Liver (tissue), 9 donors: ENCODE results near the gene SCAMP4. TPM values are rescaled to one million over a fixed set of nuclear protein-coding genes. Genes with fewer than 3 reads are reported as not detected.

Experiments used
- DNase-seq: peaks from one replicate; pipeline ENCODE4 v3.0.0-alpha.2; 2017; ENCODE audit warnings: low spot score
- H3K27ac ChIP-seq, 2 donors: one replicate each; pipeline ENCODE4 v1.7.0; 2013; ENCODE audit warnings: inconsistent platforms in 2 of 2, low read length in 2 of 2, control low read depth in 1 of 2, low read depth in 1 of 2, mild to moderate bottlenecking in 1 of 2
- H3K27me3 ChIP-seq, 4 donors: one replicate each; pipeline versions ENCODE4 v1.6.1 to v1.7.0; 2013; ENCODE audit warnings: low read length in 3 of 4, inconsistent platforms in 1 of 4, mild to moderate bottlenecking in 1 of 4, moderate library complexity in 1 of 4; ENCODE audit not compliant: control insufficient read depth in 4 of 4, insufficient read depth in 4 of 4
- H3K36me3 ChIP-seq, 4 donors: one replicate each; pipeline versions ENCODE4 v1.6.1 to v1.7.0; 2013; ENCODE audit warnings: low read length in 3 of 4, mild to moderate bottlenecking in 3 of 4, low read depth in 1 of 4, moderate library complexity in 1 of 4; ENCODE audit not compliant: control insufficient read depth in 4 of 4, insufficient read depth in 3 of 4
- H3K4me1 ChIP-seq, 4 donors: one replicate each; pipeline versions ENCODE4 v1.6.1 to v1.7.0; 2013; ENCODE audit warnings: low read length in 3 of 4, mild to moderate bottlenecking in 3 of 4, moderate library complexity in 1 of 4; ENCODE audit not compliant: control insufficient read depth in 4 of 4, insufficient read depth in 4 of 4
- H3K4me3 ChIP-seq, 3 donors: one replicate each; pipeline versions ENCODE4 v1.6.1 to v1.7.0; 2013; ENCODE audit warnings: low read length in 3 of 3, control low read depth in 1 of 3, low read depth in 1 of 3, mild to moderate bottlenecking in 1 of 3
- H3K9ac ChIP-seq, 2 donors: one replicate each; pipeline ENCODE4 v1.7.0; 2013; ENCODE audit warnings: low read length in 2 of 2, mild to moderate bottlenecking in 2 of 2, moderate library complexity in 2 of 2, control low read depth in 1 of 2, low read depth in 1 of 2
- H3K9me3 ChIP-seq, 4 donors: one replicate each; pipeline versions ENCODE4 v1.6.1 to v1.7.0; 2013; ENCODE audit warnings: low read length in 3 of 4; ENCODE audit not compliant: control insufficient read depth in 4 of 4
- ATF3 ChIP-seq: IDR thresholded peaks from 2 replicates; pipeline ENCODE4 v1.6.1; 2016; ENCODE audit warnings: antibody characterized with exemption
- CTCF ChIP-seq: fragments of 150-350 bp; IDR thresholded peaks from 2 replicates; pipeline ENCODE4 v1.5.1; 2017; ENCODE audit warnings: improper control_type of control experiment, low read depth, low read length; ENCODE audit not compliant: missing input control
- EGR1 ChIP-seq, 2 donors: IDR thresholded peaks; 2 replicates each; pipeline ENCODE4 v1.6.1; 2016 to 2018; ENCODE audit warnings: antibody characterized with exemption in 2 of 2, low read depth in 2 of 2
- FOXA1 ChIP-seq: IDR thresholded peaks from 2 replicates; pipeline ENCODE4 v1.6.1; 2016; ENCODE audit warnings: antibody characterized with exemption
- FOXA2 ChIP-seq: IDR thresholded peaks from 2 replicates; pipeline ENCODE4 v1.6.1; 2016; ENCODE audit warnings: antibody characterized with exemption
- GABPA ChIP-seq, 2 donors: IDR thresholded peaks in 1 of 2; conservative IDR thresholded peaks in 1 of 2; 2 replicates each; pipeline ENCODE4 v1.6.1; 2016; ENCODE audit warnings: antibody characterized with exemption in 2 of 2, mild to moderate bottlenecking in 1 of 2, moderate library complexity in 1 of 2
- HNF4A ChIP-seq, 2 donors: conservative IDR thresholded peaks; 2 replicates each; pipeline ENCODE4 v1.6.1; 2016; ENCODE audit warnings: antibody characterized with exemption in 2 of 2, mild to moderate bottlenecking in 2 of 2
- HNF4G ChIP-seq: IDR thresholded peaks from 2 replicates; pipeline ENCODE4 v1.6.1; 2016; ENCODE audit warnings: antibody characterized with exemption
- JUND ChIP-seq, 2 donors: IDR thresholded peaks; 2 replicates each; pipeline ENCODE4 v1.6.1; 2016; ENCODE audit warnings: antibody characterized with exemption in 2 of 2
- MAX ChIP-seq: IDR thresholded peaks from 2 replicates; pipeline ENCODE4 v1.6.1; 2016; ENCODE audit warnings: antibody characterized with exemption
- NR2F2 ChIP-seq: IDR thresholded peaks from 2 replicates; pipeline ENCODE4 v1.6.1; 2016; ENCODE audit warnings: antibody characterized with exemption
- RAD21 ChIP-seq, 2 donors: IDR thresholded peaks; 2 replicates each; pipeline ENCODE4 v1.6.1; 2016; ENCODE audit warnings: antibody characterized with exemption in 2 of 2, mild to moderate bottlenecking in 2 of 2
- REST ChIP-seq: IDR thresholded peaks from 2 replicates; pipeline ENCODE4 v1.6.1; 2016; ENCODE audit warnings: antibody characterized with exemption, mild to moderate bottlenecking
- RXRA ChIP-seq, 2 donors: IDR thresholded peaks; 2 replicates each; pipeline ENCODE4 v1.6.1; 2017 to 2018; ENCODE audit warnings: antibody characterized with exemption in 2 of 2, mild to moderate bottlenecking in 1 of 2
- SP1 ChIP-seq: IDR thresholded peaks from 2 replicates; pipeline ENCODE4 v1.6.1; 2018; ENCODE audit warnings: antibody characterized with exemption, mild to moderate bottlenecking
- TAF1 ChIP-seq: conservative IDR thresholded peaks from 2 replicates; pipeline ENCODE4 v1.6.1; 2016; ENCODE audit warnings: antibody characterized with exemption, mild to moderate bottlenecking
- YY1 ChIP-seq: IDR thresholded peaks from 2 replicates; pipeline ENCODE4 v1.6.1; 2016; ENCODE audit warnings: antibody characterized with exemption, mild to moderate bottlenecking
- ZBTB33 ChIP-seq: IDR thresholded peaks from 2 replicates; pipeline ENCODE4 v1.6.1; 2016; ENCODE audit warnings: antibody characterized with exemption
- WGBS: extraction: QIAGEN DNeasy Blood & Tissue Kit; methylation state at CpG from one replicate; pipeline ENCODE4 v1.1.7; 2013; 5-methylcytosine and 5-hydroxymethylcytosine counted together
- polyA plus RNA-seq, 2 donors: library from polyadenylated mRNA; stranded (reverse) in 1 of 2; unstranded in 1 of 2; fragments of 200-250 nt in 1 of 2; fragments of >200 nt in 1 of 2; fragmentation: Nextera tagmentation in 1 of 2; extraction: Ambion mirVana in 1 of 2; gene quantifications; one replicate each; pipeline versions ENCODE4 v1.2.1 to v1.2.3, GENCODE V29; 2013 to 2015
- total RNA-seq, 2 donors: library from RNA; depleted of rRNA; stranded (reverse); fragments of >200 nt; gene quantifications; one replicate each; pipeline ENCODE4 v1.2.3, GENCODE V29; 2014
- donor health status: healthy.
- donor health status: healthy.
- donor health status: healthy.
- donor health status: healthy.
- donor health status: healthy.

SCAMP4 gene
- total and polyA plus RNA-seq, 4 donors = 13.0 to 22.1 (median 16.6) TPM

GRCh38 chr19:1921825-1922224 is 16.6 kb downstream of the SCAMP4 start:
- Histone ChIP-seq H3K9me3 (no peaks in the 10 kb centered on the region), H3K9ac (no peak overlapping the region), H3K4me1 (no peaks in the 10 kb centered on the region), H3K27ac (no peak overlapping the region), H3K4me3 (no peak overlapping the region), H3K27me3 (no peaks in the 10 kb centered on the region), H3K36me3 (peaks cover 5 to 40% (median 12%) of the 10 kb centered on the region in 4 donors)
- no peak for TF ChIP-seq CTCF
- no peak for TF ChIP-seq MAX
- no peak for TF ChIP-seq GABPA (IDR thresholded peaks at IDR 0.05 in 1 of 2, conservative IDR thresholded peaks at IDR 0.05 in 1 of 2)
- no peak for TF ChIP-seq REST
- 92% methylated on average over 15 of the region's 15 CpGs for WGBS
- no peak for DNase-seq

- H3K4me1 ChIP-seq = no peaks in the 10 kb centered on the region
- TF ChIP-seq YY1 = no peak
- TF ChIP-seq RAD21 (IDR thresholded peaks at IDR 0.05) = no peak
- TF ChIP-seq ZBTB33 = no peak
- TF ChIP-seq EGR1 (IDR thresholded peaks at IDR 0.05; ENCODE audit: low read depth in 2 of 2) = no peak
- no peak for TF ChIP-seq MAX
- TF ChIP-seq TAF1 = no peak
- no peak for TF ChIP-seq RXRA (IDR thresholded peaks at IDR 0.05)
- no peak for TF ChIP-seq REST
- no peak for TF ChIP-seq FOXA2
- no peak for TF ChIP-seq HNF4G
- TF ChIP-seq HNF4A (conservative IDR thresholded peaks at IDR 0.05) = no peak
- TF ChIP-seq SP1 = no peak
- no peak for TF ChIP-seq CTCF
- TF ChIP-seq FOXA1 = no peak
- TF ChIP-seq NR2F2 = no peak
- no peak for TF ChIP-seq JUND (IDR thresholded peaks at IDR 0.05)
- TF ChIP-seq GABPA (IDR thresholded peaks at IDR 0.05 in 1 of 2, conservative IDR thresholded peaks at IDR 0.05 in 1 of 2) = no peak
- TF ChIP-seq ATF3 = no peak
- no peak for DNase-seq
- H3K9ac ChIP-seq = no peak overlapping the region
- no peak overlapping the region for H3K4me3 ChIP-seq
- peaks cover 5 to 40% (median 12%) of the 10 kb centered on the region in 4 donors for H3K36me3 ChIP-seq
- H3K27ac ChIP-seq = no peak overlapping the region
- H3K27me3 ChIP-seq = no peaks in the 10 kb centered on the region
- no peaks in the 10 kb centered on the region for H3K9me3 ChIP-seq
- 96% methylated on average over 23 of the region's 23 CpGs for WGBS
Measured at GRCh38 chr19:1922803-1923202, 17.6 kb downstream of the SCAMP4 start.
